Stimulated activated CD8-positive, alpha-beta memory T cell treated with anti-CD3 and anti-CD28 coated beads, Interleukin-7, amount 100 ng/mL, for 4 hours (primary cell): ENCODE data around the gene MOB3A.
"Not testable (repeated sequence)": the region's sequence is repeated elsewhere in the genome, so short reads cannot be mapped to it uniquely, and the experiment has no call there.

Experiments used
- DNase-seq, 2 donors: peaks; one replicate each; pipeline ENCODE4 v3.0.0-alpha.2; 2020; ENCODE audit warnings: low read depth in 2 of 2

Gene MOB3A

DNA sequence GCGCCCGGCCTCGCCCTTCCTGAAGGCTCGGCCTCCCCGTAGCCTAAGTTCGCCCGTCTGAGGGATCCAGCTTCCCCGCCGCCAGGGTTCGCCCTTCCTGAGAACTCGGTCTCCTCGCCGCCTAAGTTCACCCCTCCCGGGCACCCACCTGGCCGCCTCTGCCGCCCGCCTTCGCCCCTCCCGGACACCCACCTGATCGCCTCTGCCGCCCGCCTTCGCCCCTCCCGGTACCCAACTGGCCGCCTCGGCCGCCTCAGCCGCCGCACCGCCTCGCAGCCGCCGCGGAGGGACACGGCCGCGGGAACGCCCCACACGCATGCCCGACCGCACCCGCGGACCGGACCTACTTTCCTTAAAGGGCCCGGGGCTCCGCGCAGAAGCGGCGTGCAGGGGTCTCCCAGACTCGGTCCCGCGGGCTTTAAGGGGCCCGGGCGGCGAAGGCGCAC lies at the start of gene MOB3A:
TSS of gene MOB3A (minus strand) at position 293 of the 446 bp plus-strand sequence. CDS start 17,766 bp downstream, outside the sequence.
- peak; percentile 80 to 84 for DNase-seq

DNA sequence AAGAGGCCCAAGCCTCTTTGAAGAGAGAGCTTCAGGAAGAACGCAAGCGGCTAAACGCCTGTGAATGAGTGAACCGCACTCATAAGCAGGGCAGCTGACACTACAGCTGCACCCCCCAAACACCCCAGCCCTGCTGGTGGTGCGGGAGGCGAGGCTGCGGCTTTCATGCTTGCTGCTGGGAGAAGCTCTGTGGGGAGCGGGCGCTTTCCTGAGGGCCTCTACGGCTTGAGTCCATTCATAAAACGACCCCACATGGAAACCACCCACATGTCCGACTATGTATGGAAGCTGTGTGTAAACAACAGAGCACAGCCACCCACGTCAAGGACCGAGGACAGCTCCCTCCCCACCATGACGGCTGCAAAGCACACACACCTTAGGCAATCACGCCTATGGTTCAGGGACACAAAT lies 49.7 kb upstream of the MOB3A start:
- no peak for DNase-seq

DNA sequence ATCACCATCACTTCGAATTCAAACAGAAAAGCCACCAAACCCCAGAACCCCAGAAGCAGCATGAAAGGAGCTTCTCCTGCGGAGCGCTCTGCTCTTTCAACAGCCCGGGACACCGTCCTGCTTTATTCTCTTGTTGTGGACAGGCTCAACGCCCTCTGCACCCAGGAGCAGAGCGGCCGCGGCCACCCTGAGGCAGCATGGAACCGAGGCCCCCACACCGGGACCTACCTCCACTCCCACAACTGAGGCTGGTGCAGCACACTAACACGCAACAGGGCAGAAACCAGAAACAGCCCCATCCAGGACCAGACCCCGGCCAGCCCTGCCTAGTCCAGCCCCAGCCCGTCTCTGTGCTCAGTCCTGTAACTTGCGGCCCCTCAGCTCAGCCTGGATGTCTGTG lies 48.1 kb upstream of the MOB3A start:
- DNase-seq, result no peak

DNA sequence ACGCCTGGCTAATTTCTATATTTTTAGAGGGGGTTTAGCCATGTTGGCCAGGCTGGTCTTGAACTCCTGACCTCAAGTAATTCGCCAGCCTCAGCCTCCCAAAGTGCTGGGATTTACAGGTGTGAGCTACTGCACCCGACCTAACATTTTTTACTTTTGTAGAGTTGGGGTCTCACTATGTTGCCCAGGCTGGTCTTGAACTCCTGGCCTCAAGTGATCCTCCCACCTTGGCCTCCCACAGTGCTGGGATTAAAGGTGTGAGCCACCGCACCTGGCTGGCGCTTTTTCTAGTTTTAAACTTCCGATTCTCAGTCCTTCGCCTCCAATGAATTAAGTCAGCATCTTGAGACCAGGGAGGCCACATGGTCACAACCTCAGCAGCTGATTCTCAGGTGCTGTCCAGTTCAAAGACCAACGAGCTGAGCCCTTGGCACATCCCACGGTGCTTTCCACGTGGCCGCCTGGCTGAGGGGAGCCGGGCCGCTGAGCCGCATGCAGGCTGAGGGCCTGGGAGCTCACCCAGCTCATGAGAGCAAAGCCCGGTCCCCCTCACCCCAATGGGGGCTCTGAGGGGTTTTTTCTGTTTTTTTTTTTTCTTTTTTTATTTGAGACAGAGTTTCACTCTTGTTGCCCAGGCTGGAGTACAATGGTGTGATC lies 46.2 kb upstream of the MOB3A start:
- no peak for DNase-seq

DNA sequence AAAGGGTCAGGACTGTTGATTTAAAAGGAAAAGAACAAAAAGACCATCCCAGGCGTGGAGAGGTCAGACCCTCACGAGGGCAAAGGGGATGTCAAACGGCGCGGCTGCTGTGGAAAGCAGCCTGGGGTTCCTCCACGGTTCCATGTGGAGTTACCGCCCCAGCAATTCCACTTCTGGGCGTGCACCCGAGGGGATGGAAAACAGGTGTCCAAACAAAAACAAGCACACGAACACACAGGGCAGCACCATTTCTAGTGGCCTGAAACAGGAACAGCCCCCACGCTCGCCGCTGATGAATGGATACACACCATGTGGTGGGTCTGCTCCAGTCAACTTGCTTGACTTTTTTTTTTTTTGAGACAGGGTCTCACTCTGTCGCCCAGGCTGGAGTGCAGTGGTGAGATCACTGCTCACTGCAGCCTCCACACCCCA lies 44.0 kb upstream of the MOB3A start:
- no peak for DNase-seq

DNA sequence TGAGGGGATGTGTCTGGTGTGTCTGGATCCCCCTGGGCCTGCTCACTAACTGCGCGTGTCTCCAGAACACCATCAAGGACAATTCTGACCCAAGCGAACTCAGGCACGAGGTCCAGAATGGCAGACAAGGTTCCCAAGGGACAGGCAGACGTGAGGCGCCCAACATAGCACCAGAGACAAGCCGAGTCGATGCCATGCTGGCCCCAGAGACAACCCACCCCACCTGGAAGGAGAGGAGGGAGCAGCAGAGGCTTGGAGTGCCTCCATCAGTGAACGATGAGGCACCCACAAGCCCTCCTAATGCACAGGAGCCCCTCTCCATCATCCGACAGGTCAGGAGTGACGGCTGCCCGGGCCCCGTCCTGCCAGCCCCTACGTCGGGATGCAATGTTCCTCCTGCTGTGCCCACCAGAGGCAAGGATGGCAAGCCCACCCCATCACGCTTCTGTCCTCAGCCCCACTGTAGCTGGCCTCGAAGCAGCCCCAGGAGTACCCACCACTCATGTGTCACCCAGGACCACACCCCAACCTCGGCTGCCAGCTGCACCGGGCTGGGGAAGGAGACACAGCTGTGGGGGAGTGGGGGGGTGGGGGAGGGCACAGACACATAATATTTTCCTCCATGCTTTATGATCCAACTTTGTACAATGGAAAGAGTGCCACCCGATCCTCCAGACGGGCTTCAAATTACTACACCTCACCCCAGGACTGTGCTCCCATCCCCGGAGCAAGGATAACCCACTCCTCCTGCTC lies 43.4 kb upstream of the MOB3A start:
- DNase-seq, result no peak

DNA sequence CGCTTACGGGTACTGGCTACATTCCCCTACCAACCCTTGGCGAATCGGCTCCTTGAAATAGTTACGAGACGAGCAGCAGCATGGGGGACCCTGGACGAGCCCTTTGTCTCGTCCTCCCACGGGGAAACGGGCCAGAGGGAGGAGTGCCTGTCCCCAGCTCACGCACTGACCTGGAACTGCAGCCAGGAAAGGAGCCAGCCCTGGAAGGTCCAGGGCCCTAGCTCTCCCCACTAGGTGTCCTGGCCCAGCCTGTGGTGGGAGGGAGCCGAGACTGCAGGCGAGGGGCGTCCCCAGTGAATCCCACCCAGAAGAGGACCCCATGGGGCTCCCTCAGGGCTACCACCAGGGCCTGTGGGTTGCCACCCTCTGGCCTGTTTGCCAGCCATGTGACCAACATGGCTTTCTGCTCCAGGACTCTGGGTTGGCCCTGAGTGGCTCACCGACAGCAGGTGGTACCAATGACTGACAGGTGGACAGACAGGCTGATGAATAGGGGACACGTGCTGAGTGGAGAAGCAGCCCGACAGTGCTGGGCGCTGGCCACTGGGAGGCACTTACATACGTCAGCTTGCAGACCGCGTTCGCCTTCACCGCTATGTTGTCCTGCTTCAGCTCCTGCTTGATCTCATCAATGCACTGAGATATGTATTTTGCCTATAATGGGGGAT lies 42.1 kb upstream of the MOB3A start:
- no peak for DNase-seq

DNA sequence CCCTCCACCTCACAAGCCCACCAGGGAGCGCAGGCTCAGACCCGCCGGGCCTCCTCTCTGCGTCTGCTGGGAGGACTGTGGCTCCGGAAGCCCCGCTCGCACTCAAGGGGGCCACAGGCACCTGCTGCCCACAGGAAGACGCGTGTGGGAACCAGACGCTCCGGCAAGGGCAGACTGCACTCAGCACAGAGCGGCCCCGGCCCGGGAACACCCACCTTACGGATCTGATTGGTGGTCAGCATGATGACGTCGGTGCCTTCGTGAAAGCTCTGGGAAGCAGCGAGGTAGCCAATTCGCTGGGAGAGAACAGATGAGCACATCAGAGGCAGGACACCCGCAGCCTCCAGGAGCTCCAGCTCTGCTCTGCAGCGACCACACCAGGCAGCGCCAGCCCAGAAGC lies 40.7 kb upstream of the MOB3A start:
- no peak for DNase-seq

DNA sequence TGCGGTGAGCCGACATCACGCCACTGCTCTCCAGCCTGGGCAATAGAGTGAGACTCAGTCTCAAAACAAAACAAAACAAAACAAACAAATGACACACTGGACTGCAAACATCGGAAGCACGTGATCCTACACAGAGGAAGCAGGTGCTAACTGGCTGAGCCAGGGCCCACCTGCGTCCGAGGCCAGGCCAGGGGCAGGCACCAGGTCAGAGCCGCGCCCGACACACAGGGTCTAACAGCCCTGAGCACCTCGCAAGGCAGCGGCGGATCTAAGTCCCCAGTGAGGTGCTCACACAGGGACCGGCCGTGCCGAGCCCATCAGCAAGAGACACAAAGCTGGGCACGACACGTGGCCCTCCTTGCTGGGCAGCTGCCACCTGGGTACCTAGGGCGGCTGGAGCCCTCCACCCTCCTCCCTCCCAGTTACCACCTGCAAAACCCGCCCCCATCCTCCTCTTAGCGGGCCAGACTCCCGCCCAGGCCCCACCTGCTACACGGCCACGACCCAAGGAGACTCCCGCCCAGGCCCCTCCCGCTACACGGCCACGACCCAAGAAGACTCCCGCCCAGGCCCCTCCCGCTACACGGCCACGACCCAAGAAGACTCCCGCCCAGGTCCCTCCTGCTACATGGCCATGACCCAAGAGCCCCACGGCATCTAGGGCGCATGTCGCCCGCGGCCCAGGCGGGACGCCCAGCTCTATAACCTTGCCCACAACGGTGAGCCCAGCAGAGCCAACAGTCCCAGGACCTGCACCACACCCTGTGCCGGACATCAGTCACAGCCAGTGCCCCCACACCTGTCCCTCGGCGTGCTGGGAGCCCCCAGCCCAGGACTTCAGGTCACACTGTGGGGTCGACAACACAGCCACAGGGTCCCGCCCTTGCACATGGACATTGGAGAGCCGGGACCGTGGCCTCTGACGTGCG lies 39.6 kb upstream of the MOB3A start:
- no peak for DNase-seq

DNA sequence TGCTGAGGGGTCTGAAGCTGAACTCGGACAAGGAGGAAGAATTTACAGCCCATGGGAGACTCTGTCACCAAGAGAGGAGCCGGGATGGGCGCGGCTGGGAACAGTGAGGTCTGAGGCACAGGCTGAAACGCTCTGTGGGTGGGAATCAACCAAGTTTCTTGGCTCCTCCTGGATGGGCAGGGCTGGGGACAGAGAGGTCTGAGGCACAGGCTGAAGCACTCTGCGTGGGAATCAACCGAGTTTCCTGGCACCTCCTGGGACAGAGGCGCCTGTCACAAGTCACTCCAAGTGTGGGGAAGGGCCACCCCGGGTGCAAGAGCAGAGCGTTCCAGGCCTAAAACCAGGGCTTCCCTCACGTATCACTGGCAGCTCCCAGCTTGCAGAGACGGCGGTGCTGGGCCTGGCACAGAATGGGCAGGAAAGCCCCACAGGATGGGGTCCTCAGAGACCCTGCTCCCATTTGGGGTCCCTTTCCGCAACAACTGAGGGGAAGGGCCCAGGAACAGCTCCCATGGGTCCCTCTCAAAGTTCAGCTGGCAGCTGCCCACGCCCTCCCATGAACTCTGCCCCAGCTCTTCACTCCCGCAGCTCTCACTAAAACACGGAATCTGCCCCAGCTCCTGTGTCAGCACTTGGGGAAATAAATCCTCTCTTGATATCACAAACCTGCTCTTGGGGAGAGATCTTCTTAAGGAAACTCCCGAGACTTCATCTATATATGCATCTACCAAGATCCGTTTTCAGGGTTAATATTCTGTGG lies 36.8 kb upstream of the MOB3A start:
- no peak for DNase-seq

DNA sequence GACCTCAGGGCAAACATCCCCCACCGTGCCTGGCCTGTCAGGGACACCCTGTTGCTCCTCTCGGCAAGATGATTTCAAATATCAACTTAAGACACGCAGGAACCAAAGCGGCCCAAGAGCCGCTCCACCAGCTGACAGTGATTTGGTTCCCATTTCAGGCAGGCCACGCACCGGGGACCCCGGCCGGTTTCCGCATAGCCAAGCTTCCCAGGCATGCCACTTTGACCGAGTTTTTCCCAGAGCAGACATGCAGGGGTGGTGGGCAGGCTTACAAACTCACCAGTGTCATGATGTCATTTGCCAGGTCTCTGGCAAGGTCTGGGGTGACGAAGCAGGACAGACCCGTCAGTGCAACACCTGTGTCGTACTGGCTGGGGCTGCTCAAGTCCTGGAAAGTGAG lies 36.1 kb upstream of the MOB3A start:
- no peak for DNase-seq

DNA sequence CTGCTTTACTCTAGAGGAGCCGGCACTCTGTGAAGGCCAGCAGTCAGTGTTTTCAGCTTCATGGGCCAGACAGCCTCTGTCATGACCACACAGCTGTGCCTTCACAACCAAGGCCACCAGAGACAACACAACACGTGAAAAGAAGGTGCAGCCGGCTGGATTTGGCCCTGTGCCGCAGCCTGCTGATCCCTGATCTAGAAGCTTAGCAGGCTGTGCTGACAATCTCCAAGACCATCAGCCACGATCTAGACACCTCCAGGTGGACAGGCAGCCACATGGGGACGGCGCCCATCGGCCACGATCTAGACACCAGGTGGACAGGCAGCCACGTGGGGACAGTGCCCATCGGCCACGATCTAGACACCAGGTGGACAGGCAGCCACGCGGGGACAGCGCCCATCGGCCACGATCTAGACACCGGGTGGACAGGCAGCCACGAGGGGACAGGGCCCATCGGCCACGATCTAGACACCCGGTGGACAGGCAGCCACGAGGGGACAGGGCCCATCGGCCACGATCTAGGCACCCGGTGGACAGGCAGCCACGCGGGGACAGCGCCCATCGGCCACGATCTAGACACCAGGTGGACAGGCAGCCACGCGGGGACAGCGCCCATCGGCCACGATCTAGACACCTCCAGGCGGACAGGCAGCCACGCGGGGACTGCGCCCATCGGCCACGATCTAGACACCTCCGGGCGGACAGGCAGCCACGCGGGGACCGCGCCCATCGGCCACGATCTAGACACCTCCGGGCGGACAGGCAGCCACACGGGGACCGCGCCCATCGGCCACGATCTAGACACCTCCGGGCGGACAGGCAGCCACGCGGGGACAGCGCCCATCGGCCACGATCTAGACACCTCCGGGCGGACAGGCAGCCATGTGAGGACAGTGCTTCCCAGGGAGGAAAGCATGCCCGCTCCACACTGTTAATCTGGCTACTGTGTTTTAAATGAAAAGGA lies 35.2 kb upstream of the MOB3A start:
- DNase-seq, result not testable (repeated sequence)

DNA sequence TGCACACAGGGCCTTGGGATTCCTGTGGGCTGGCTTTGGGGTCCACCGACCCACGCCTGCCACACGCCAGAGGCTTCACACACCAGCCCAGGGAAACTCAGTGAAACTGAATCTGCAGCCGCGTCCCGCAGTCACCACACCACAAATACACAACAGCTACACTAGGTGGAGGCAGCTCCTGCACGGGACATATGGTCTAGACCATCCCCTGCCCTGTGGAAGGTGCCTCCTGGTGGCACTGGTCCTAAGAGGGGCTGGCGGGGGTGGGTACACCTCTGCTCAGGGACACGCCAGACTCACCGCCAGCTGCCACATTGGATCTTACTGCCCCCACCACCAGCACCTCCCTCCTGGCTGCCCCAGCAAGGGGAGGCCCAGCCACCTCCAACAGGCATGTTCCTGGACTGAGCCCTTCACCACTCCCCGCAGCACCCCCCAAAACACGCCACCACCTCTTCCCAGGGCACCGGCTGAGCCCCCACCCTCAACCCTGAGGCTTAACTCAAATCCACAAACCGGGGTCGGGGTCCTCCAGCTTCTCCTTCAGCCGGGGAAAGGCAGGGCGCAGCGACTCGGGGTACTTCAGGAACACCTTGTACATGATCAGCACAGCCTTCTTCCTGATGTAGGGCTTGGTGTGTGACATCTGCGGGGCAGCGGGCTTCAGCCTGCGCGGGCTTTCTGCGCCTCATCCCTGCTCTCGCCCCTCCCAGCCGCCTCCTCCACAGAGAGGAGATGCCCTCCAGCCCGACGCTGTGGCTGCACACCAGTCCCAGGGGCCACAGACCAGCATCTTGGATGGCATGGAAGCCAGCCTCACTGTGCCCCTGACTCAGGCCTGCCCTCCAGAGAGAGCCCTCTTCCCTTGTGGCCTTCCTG lies 34.0 kb upstream of the MOB3A start:
- DNase-seq, result no peak

DNA sequence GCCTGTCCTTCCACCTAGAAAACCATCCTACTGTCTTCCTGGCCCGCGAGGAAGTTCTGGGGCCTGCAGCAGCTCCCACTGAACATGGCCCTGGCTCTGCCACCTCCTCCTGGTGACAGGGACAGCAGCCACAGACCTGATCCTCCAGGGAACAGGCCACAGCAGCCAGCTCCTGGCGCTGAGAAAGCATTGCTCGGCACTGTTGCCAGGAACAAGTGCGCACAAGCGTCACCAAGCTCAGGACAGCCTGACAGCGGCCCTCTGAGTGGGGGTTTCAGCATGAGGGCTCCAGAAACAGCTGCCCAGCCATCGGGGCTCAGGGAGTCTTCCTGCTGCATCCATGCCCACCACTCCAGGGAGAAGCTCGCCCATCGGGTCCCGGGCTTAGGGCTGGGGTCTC lies 33.4 kb upstream of the MOB3A start:
- no peak for DNase-seq

DNA sequence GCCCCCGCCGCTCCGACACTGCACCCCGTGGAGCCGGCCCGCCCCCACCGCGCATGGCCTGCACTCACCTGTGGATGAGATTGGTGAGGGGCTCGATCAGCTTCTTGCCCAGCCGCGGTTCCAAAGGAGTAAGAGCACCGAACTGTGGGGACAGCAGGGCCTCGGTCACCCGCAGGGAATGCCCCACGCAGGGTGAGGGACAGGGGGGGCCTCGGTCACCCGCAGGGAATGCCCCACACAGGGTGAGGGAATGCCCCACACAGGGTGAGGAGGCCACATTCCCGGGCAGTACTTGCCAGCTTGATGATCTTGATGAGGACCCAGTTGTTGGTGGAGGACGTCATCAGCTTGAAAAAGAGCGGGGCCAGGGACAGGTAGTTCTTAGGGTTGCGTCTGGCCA lies 32.9 kb upstream of the MOB3A start:
- DNase-seq, result no peak

DNA sequence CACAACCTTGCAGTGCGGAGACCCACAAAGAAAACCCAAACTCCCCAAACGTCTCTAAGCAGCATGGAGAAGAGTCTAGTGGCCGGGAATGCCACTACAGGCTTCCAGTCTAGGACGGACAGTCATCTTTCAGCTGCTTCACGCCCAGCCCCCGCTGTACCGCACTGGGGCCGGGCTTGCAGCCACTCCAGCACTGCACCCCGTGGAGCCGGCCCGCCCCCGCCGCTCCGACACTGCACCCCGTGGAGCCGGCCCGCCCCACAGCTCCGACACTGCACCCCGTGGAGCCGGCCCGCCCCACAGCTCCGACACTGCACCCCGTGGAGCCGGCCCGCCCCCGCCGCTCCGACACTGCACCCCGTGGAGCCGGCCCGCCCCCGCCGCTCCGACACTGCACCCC lies 32.1 kb upstream of the MOB3A start:
- not testable (repeated sequence) for DNase-seq

DNA sequence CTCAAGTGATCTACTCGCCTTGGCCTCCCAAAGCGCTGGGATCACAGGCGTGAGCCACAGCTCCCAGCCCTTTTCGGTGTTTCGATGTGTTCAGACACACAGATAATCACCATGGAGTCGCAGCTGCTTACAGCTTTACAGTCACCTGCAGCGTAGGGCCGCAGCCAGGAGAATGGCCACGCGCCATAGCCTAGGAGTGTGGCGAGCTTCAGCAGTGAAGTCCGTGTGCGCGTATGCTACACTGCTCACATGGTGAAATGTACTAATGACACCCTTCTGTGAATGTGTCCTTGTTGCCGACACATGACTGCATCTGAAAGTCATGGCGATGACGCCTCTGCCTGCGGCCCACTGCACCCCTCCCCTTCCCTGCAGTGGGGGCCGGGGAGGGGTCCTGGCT lies 31.6 kb upstream of the MOB3A start:
- no peak for DNase-seq

DNA sequence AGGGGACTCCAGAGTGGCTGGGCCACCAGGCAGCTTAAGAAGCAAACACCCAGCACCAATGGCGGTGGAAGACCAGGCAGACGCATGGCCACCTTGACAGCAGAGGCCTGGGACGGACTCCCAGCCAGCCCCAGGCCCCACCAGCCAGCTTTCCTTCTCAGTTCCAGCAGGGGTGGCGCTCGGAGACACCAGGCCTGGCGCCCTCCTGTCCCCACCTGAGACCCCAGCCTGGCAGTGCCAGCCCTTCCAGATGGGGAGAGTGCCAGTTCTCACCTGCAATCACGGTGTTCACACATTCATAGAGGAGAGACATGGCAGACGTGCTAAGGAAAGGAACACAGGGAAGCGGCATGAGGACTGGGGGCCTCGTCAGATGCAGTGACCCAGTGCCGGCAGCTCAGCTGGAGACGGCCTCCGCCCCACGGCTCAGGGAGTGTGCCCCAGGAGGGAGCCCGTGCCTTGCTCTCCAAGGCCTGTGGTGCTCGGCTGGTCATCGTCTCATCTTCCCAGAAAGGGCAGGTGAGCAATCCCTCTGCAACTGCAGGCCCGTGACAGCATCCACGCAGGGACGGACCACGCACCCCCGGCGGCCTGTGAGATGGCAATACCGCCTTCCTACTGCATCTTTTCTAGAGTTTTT lies 30.9 kb upstream of the MOB3A start:
- no peak for DNase-seq
